ENCODE results near the gene CUL9. TPM values are rescaled to one million over a fixed set of nuclear protein-coding genes. Genes with fewer than 3 reads are reported as not detected.

CUL9 gene
- total RNA-seq, 1 donor from 2014 or later = 29.0 TPM

GRCh38 chr6:43247114-43247999 lies 65.4 kb downstream of the CUL9 start:
- DNase-seq (ENCODE audit: low read depth) (peak; percentile 28), FAIRE-seq (no peak)
- Histone ChIP-seq H3K4me3 (ENCODE audit: low read depth, low read length) (peak overlapping the region; percentile 12), H3K36me3 (ENCODE audit: control insufficient read depth, insufficient read depth, low read length) (no peaks in the 10 kb centered on the region), H3K27me3 (ENCODE audit: control insufficient read depth, insufficient read depth, low read length) (peaks cover 43% of the 10 kb centered on the region)
- TF ChIP-seq CTCF (IDR thresholded peaks at IDR 0.05; ENCODE audit: insufficient read depth, low read length, severe bottlenecking) = no peak

GRCh38 chr6:43248101-43248500 lies 66.1 kb downstream of the CUL9 start:
- DNase-seq (ENCODE audit: low read depth) (no peak), FAIRE-seq (no peak)
- no peak overlapping the region for H3K4me3 ChIP-seq (ENCODE audit: low read depth, low read length)
- H3K27me3 ChIP-seq (ENCODE audit: control insufficient read depth, insufficient read depth, low read length) = peaks cover 39% of the 10 kb centered on the region
- no peak for TF ChIP-seq CTCF (IDR thresholded peaks at IDR 0.05; ENCODE audit: insufficient read depth, low read length, severe bottlenecking)
- no peaks in the 10 kb centered on the region for H3K36me3 ChIP-seq (ENCODE audit: control insufficient read depth, insufficient read depth, low read length)

GRCh38 chr6:43248791-43249190 lies 66.8 kb downstream of the CUL9 start:
- FAIRE-seq (no peak), DNase-seq (ENCODE audit: low read depth) (no peak)
- Histone ChIP-seq H3K27me3 (ENCODE audit: control insufficient read depth, insufficient read depth, low read length) (peaks cover 36% of the 10 kb centered on the region), H3K4me3 (ENCODE audit: low read depth, low read length) (no peak overlapping the region), H3K36me3 (ENCODE audit: control insufficient read depth, insufficient read depth, low read length) (no peaks in the 10 kb centered on the region)
- no peak for TF ChIP-seq CTCF (IDR thresholded peaks at IDR 0.05; ENCODE audit: insufficient read depth, low read length, severe bottlenecking)

- FAIRE-seq (no peak), DNase-seq (ENCODE audit: low read depth) (peak; percentile 34)
- no peak overlapping the region for H3K4me3 ChIP-seq (ENCODE audit: low read depth, low read length)
- no peaks in the 10 kb centered on the region for H3K36me3 ChIP-seq (ENCODE audit: control insufficient read depth, insufficient read depth, low read length)
- no peak for TF ChIP-seq CTCF (IDR thresholded peaks at IDR 0.05; ENCODE audit: insufficient read depth, low read length, severe bottlenecking)
- peaks cover 22% of the 10 kb centered on the region for H3K27me3 ChIP-seq (ENCODE audit: control insufficient read depth, insufficient read depth, low read length)
Measured at GRCh38 chr6:43250992-43251373, 69.0 kb downstream of the CUL9 start.

GRCh38 chr6:43253401-43253800 lies 71.4 kb downstream of the CUL9 start:
- Histone ChIP-seq H3K36me3 (ENCODE audit: control insufficient read depth, insufficient read depth, low read length) (no peaks in the 10 kb centered on the region), H3K4me3 (ENCODE audit: low read depth, low read length) (no peak overlapping the region), H3K27me3 (ENCODE audit: control insufficient read depth, insufficient read depth, low read length) (peaks cover 13% of the 10 kb centered on the region)
- no peak for FAIRE-seq
- no peak for DNase-seq (ENCODE audit: low read depth)
- no peak for TF ChIP-seq CTCF (IDR thresholded peaks at IDR 0.05; ENCODE audit: insufficient read depth, low read length, severe bottlenecking)
